Measurements from ENCODE around the gene RXRB.

RXRB gene

GRCh38 chr6:33183071-33183683, 17.3 kb downstream of the RXRB start:
- no peak for TF ChIP-seq TCF4 (CRISPR knock-in tag; IDR thresholded peaks at IDR 0.05; ENCODE audit: borderline replicate concordance)
- no peak for TF ChIP-seq PPARA (CRISPR knock-in tag; IDR thresholded peaks at IDR 0.05; ENCODE audit: borderline replicate concordance)
- no peak for TF ChIP-seq PATZ1 (CRISPR knock-in tag; IDR thresholded peaks at IDR 0.05; ENCODE audit: borderline replicate concordance)
- no peak for TF ChIP-seq ZNF8 (CRISPR knock-in tag; IDR thresholded peaks at IDR 0.05)
- TF ChIP-seq, protein P1, sequence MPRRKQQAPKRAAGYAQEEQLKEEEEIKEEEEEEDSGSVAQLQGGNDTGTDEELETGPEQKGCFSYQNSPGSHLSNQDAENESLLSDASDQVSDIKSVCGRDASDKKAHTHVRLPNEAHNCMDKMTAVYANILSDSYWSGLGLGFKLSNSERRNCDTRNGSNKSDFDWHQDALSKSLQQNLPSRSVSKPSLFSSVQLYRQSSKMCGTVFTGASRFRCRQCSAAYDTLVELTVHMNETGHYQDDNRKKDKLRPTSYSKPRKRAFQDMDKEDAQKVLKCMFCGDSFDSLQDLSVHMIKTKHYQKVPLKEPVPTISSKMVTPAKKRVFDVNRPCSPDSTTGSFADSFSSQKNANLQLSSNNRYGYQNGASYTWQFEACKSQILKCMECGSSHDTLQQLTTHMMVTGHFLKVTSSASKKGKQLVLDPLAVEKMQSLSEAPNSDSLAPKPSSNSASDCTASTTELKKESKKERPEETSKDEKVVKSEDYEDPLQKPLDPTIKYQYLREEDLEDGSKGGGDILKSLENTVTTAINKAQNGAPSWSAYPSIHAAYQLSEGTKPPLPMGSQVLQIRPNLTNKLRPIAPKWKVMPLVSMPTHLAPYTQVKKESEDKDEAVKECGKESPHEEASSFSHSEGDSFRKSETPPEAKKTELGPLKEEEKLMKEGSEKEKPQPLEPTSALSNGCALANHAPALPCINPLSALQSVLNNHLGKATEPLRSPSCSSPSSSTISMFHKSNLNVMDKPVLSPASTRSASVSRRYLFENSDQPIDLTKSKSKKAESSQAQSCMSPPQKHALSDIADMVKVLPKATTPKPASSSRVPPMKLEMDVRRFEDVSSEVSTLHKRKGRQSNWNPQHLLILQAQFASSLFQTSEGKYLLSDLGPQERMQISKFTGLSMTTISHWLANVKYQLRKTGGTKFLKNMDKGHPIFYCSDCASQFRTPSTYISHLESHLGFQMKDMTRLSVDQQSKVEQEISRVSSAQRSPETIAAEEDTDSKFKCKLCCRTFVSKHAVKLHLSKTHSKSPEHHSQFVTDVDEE (CRISPR knock-in tag; IDR thresholded peaks at IDR 0.05): no peak
- no peak for TF ChIP-seq RARB (CRISPR knock-in tag; IDR thresholded peaks at IDR 0.05)
- TF ChIP-seq ZFP3 (CRISPR knock-in tag; IDR thresholded peaks at IDR 0.05): no peak
- TF ChIP-seq, protein P2, sequence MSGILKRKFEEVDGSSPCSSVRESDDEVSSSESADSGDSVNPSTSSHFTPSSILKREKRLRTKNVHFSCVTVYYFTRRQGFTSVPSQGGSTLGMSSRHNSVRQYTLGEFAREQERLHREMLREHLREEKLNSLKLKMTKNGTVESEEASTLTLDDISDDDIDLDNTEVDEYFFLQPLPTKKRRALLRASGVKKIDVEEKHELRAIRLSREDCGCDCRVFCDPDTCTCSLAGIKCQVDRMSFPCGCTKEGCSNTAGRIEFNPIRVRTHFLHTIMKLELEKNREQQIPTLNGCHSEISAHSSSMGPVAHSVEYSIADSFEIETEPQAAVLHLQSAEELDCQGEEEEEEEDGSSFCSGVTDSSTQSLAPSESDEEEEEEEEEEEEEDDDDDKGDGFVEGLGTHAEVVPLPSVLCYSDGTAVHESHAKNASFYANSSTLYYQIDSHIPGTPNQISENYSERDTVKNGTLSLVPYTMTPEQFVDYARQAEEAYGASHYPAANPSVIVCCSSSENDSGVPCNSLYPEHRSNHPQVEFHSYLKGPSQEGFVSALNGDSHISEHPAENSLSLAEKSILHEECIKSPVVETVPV (CRISPR knock-in tag; IDR thresholded peaks at IDR 0.05): no peak
- no peak for TF ChIP-seq SNAI2 (CRISPR knock-in tag; IDR thresholded peaks at IDR 0.05)
- TF ChIP-seq GLIS3 (CRISPR knock-in tag; IDR thresholded peaks at IDR 0.05): no peak
- no peak for TF ChIP-seq BACH2 (CRISPR knock-in tag; IDR thresholded peaks at IDR 0.05; ENCODE audit: borderline replicate concordance)
- no peak for TF ChIP-seq OSR1 (CRISPR knock-in tag; IDR thresholded peaks at IDR 0.05)
- TF ChIP-seq ARNTL (CRISPR knock-in tag; IDR thresholded peaks at IDR 0.05; ENCODE audit: borderline replicate concordance, low read depth): no peak
- no peak for TF ChIP-seq ISL1 (CRISPR knock-in tag; IDR thresholded peaks at IDR 0.05)
- TF ChIP-seq TOX (CRISPR knock-in tag; IDR thresholded peaks at IDR 0.05; ENCODE audit: borderline replicate concordance): no peak
- no peak for TF ChIP-seq CSDC2 (CRISPR knock-in tag; IDR thresholded peaks at IDR 0.05)
- TF ChIP-seq ZNF70 (CRISPR knock-in tag; IDR thresholded peaks at IDR 0.05): no peak
- TF ChIP-seq ZNF565 (CRISPR knock-in tag; conservative IDR thresholded peaks at IDR 0.05; ENCODE audit: low read depth): no peak
- TF ChIP-seq ESRRG (CRISPR knock-in tag; IDR thresholded peaks at IDR 0.05): no peak
- no peak for ATAC-seq

- ATAC-seq: no peak
- TF ChIP-seq, protein P2 (CRISPR knock-in tag; IDR thresholded peaks at IDR 0.05): no peak
- TF ChIP-seq, protein P3, sequence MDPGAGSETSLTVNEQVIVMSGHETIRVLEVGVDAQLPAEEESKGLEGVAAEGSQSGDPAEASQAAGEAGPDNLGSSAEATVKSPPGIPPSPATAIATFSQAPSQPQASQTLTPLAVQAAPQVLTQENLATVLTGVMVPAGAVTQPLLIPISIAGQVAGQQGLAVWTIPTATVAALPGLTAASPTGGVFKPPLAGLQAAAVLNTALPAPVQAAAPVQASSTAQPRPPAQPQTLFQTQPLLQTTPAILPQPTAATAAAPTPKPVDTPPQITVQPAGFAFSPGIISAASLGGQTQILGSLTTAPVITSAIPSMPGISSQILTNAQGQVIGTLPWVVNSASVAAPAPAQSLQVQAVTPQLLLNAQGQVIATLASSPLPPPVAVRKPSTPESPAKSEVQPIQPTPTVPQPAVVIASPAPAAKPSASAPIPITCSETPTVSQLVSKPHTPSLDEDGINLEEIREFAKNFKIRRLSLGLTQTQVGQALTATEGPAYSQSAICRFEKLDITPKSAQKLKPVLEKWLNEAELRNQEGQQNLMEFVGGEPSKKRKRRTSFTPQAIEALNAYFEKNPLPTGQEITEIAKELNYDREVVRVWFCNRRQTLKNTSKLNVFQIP (CRISPR knock-in tag; IDR thresholded peaks at IDR 0.05; ENCODE audit: borderline replicate concordance, low read depth): no peak
- no peak for TF ChIP-seq ZNF70 (CRISPR knock-in tag; IDR thresholded peaks at IDR 0.05)
- TF ChIP-seq ZNF8 (CRISPR knock-in tag; IDR thresholded peaks at IDR 0.05): no peak
- TF ChIP-seq BACH2 (CRISPR knock-in tag; IDR thresholded peaks at IDR 0.05; ENCODE audit: borderline replicate concordance): no peak
Observed at GRCh38 chr6:33181141-33181540, 19.3 kb downstream of the RXRB start.

All from SK-N-SH treated with all-trans-retinoic acid at 6 μM for 48 hours (cell line).